HepG2 (cell line): ENCODE measurements around the gene LLGL2. TPM values are rescaled to one million over a fixed set of nuclear protein-coding genes. Genes with fewer than 3 reads are reported as not detected.

Experiments used
- ARNTL ChIP-seq: sonication (generic); formaldehyde crosslinking; IDR thresholded peaks from 2 replicates; pipeline ENCODE4 v1.4.0; 2020; ENCODE audit warnings: mild to moderate bottlenecking, missing genetic modification reagents
- CEBPG ChIP-seq: IDR thresholded peaks from 2 replicates; pipeline ENCODE4 v1.6.1; 2016
- ETV6 ChIP-seq: sonication (generic); formaldehyde crosslinking; conservative IDR thresholded peaks from 2 replicates; pipeline ENCODE4 v1.4.0; 2020; ENCODE audit warnings: missing genetic modification reagents
- FLYWCH1 ChIP-seq: sonication (generic); formaldehyde crosslinking; IDR thresholded peaks from 2 replicates; pipeline ENCODE4 v1.8.1; 2023; ENCODE audit warnings: mild to moderate bottlenecking, missing genetic modification reagents
- HOXA3 ChIP-seq: sonication (generic); formaldehyde crosslinking; IDR thresholded peaks from 2 replicates; pipeline ENCODE4 v1.5.0; 2020; ENCODE audit warnings: missing genetic modification reagents
- KLF16 ChIP-seq, 2 experiments: sonication (generic) in 1 of 2; formaldehyde crosslinking in 1 of 2; IDR thresholded peaks; 2 replicates each; pipeline versions ENCODE4 v1.6.1 to v1.8.0; 2016 to 2023; ENCODE audit warnings: missing genetic modification reagents in 2 of 2, missing compliant biosample characterization in 1 of 2
- MZF1 ChIP-seq: sonication (generic); formaldehyde crosslinking; IDR thresholded peaks from 2 replicates; pipeline ENCODE4 v1.8.1; 2023; ENCODE audit warnings: mild to moderate bottlenecking, missing genetic modification reagents, borderline replicate concordance
- PRPF4 ChIP-seq: fragments of 200-400 bp; formaldehyde crosslinking; IDR thresholded peaks from 2 replicates; pipeline ENCODE4 v1.6.1; 2016; ENCODE audit warnings: low read length, low read depth; ENCODE audit not compliant: poor library complexity, severe bottlenecking
- RAD51 ChIP-seq: fragments of 450-650 bp; IDR thresholded peaks from 2 replicates; pipeline ENCODE4 v1.6.1; 2016; ENCODE audit warnings: borderline replicate concordance
- RELA ChIP-seq: sonication (generic); formaldehyde crosslinking; IDR thresholded peaks from 2 replicates; pipeline ENCODE4 v1.4.0; 2020; ENCODE audit warnings: missing genetic modification reagents
- SOX5 ChIP-seq: IDR thresholded peaks from 2 replicates; pipeline ENCODE4 v1.6.1; 2016; ENCODE audit warnings: borderline replicate concordance
- ZFP90 ChIP-seq: sonication (generic); formaldehyde crosslinking; IDR thresholded peaks from 2 replicates; pipeline ENCODE4 v1.8.0; 2022; ENCODE audit warnings: missing genetic modification reagents, mild to moderate bottlenecking, inconsistent platforms, borderline replicate concordance
- ZNF33B ChIP-seq: sonication (generic); formaldehyde crosslinking; IDR thresholded peaks from 2 replicates; pipeline ENCODE4 v1.5.1; 2020; ENCODE audit warnings: mild to moderate bottlenecking, missing genetic modification reagents
- ZNF383 ChIP-seq: sonication (generic); formaldehyde crosslinking; IDR thresholded peaks from 2 replicates; pipeline ENCODE4 v1.4.0; 2020; ENCODE audit warnings: missing genetic modification reagents, mild to moderate bottlenecking, borderline replicate concordance
- ZNF672 ChIP-seq: sonication (generic); formaldehyde crosslinking; IDR thresholded peaks from 2 replicates; pipeline ENCODE4 v1.8.1; 2022; ENCODE audit warnings: missing genetic modification reagents
- ZNF747 ChIP-seq: sonication (generic); formaldehyde crosslinking; IDR thresholded peaks from 2 replicates; pipeline ENCODE4 v1.8.1; 2023; ENCODE audit warnings: missing genetic modification reagents, mild to moderate bottlenecking, borderline replicate concordance
- ZSCAN25 ChIP-seq: sonication (generic); formaldehyde crosslinking; IDR thresholded peaks from 2 replicates; pipeline ENCODE4 v1.8.0; 2022; ENCODE audit warnings: mild to moderate bottlenecking, missing genetic modification reagents
- polyA plus RNA-seq, 8 experiments: library from polyadenylated mRNA; depleted of rRNA in 3 of 8; stranded (reverse) in 7 of 8; unstranded in 1 of 8; fragments of >200 nt; fragmentation: Illumina TruSeq in 4 of 8; extraction: Trizol in 4 of 8; gene quantifications; 2 replicates each; pipeline versions ENCODE4 v1.2.1 to v1.2.3, GENCODE V29; 2011 to 2016; ENCODE audit warnings: low read depth in 4 of 8, missing spikeins in 1 of 8, mixed read lengths in 1 of 8; ENCODE audit not compliant: insufficient read depth in 1 of 8
- total RNA-seq, 5 experiments: library from RNA; depleted of rRNA; stranded (reverse); fragments of >200 nt; fragmentation: Illumina TruSeq; extraction: Trizol; gene quantifications; 2 replicates each; pipeline ENCODE4 v1.2.3, GENCODE V29; 2016; ENCODE audit warnings: low read depth in 1 of 5
- TF ChIP-seq, protein P1 (sequence below), 2 experiments: sonication (generic) in 1 of 2; formaldehyde crosslinking in 1 of 2; IDR thresholded peaks; 2 replicates each; pipeline versions ENCODE4 v1.4.0 to v1.6.1; 2016 to 2020; ENCODE audit warnings: borderline replicate concordance in 1 of 2, low read depth in 1 of 2, mild to moderate bottlenecking in 1 of 2, missing genetic modification reagents in 1 of 2
- TF ChIP-seq, protein P2 (sequence below): sonication (generic); formaldehyde crosslinking; IDR thresholded peaks from 2 replicates; pipeline ENCODE4 v1.4.0; 2020; ENCODE audit warnings: missing genetic modification reagents, borderline replicate concordance
- TF ChIP-seq, protein P3 (sequence below): sonication (generic); formaldehyde crosslinking; IDR thresholded peaks from 2 replicates; pipeline ENCODE4 v1.5.0; 2020; ENCODE audit warnings: missing genetic modification reagents

The LLGL2 gene
- total and polyA plus RNA-seq, 2 of the 13 experiments (the other 11 are each of a cell fraction or from before 2014, with no cell fraction given): 83.0 to 86.7 TPM

DNA sequence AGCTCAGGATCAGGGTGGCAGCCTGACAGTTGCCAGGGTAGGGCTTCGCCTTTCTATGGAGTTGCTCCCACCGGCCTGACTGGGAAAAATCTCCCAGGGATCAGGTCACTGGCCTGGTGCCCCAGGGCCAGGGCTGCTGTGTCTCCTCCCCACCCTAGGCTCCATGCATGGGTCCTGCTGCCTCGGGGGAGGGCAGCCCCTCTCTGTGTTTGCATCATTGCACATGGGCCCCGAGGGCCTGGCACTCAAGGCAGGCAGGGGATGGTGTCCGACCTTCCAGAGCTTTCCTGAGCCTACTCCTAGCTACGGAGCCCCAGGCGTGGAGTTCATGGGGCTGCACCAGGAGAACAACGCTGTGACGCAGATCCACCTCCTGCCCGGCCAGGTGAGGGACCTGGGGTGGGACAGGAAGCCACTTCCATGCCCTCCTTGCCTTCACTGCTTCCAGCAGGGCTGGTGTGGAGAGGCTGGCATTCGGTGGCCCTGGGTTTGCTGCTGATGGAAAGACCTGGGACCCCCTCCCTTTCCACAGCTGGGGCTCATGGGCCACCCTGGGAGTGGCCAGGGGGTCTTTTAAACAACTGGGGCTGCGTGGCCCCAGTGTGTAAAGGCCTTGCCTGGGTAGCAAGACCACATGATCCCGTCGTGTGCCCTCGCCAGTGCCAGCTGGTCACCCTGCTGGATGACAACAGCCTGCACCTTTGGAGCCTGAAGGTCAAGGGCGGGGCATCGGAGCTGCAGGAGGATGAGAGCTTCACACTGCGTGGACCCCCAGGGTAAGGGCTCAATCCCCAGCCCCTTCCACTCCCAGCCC lies 32.6 kb downstream of the LLGL2 start (continued):
- peak; percentile 74; the same call in 1 of the 2 replicates for TF ChIP-seq ARNTL (CRISPR knock-in tag)
- peak in 1 of 2 experiments; percentile 65; a peak in 1 of 4 replicates for TF ChIP-seq KLF16 (CRISPR knock-in tag; IDR thresholded peaks at IDR 0.05)
- TF ChIP-seq SOX5 (CRISPR knock-in tag): no peak; the same call in 1 of the 2 replicates
- TF ChIP-seq, protein P1, sequence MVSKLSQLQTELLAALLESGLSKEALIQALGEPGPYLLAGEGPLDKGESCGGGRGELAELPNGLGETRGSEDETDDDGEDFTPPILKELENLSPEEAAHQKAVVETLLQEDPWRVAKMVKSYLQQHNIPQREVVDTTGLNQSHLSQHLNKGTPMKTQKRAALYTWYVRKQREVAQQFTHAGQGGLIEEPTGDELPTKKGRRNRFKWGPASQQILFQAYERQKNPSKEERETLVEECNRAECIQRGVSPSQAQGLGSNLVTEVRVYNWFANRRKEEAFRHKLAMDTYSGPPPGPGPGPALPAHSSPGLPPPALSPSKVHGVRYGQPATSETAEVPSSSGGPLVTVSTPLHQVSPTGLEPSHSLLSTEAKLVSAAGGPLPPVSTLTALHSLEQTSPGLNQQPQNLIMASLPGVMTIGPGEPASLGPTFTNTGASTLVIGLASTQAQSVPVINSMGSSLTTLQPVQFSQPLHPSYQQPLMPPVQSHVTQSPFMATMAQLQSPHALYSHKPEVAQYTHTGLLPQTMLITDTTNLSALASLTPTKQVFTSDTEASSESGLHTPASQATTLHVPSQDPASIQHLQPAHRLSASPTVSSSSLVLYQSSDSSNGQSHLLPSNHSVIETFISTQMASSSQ (IDR thresholded peaks at IDR 0.05; ENCODE audit: low read depth): no peak
- TF ChIP-seq, protein P1 (CRISPR knock-in tag; IDR thresholded peaks at IDR 0.05; ENCODE audit: borderline replicate concordance): peak; percentile 89
- TF ChIP-seq, protein P2, sequence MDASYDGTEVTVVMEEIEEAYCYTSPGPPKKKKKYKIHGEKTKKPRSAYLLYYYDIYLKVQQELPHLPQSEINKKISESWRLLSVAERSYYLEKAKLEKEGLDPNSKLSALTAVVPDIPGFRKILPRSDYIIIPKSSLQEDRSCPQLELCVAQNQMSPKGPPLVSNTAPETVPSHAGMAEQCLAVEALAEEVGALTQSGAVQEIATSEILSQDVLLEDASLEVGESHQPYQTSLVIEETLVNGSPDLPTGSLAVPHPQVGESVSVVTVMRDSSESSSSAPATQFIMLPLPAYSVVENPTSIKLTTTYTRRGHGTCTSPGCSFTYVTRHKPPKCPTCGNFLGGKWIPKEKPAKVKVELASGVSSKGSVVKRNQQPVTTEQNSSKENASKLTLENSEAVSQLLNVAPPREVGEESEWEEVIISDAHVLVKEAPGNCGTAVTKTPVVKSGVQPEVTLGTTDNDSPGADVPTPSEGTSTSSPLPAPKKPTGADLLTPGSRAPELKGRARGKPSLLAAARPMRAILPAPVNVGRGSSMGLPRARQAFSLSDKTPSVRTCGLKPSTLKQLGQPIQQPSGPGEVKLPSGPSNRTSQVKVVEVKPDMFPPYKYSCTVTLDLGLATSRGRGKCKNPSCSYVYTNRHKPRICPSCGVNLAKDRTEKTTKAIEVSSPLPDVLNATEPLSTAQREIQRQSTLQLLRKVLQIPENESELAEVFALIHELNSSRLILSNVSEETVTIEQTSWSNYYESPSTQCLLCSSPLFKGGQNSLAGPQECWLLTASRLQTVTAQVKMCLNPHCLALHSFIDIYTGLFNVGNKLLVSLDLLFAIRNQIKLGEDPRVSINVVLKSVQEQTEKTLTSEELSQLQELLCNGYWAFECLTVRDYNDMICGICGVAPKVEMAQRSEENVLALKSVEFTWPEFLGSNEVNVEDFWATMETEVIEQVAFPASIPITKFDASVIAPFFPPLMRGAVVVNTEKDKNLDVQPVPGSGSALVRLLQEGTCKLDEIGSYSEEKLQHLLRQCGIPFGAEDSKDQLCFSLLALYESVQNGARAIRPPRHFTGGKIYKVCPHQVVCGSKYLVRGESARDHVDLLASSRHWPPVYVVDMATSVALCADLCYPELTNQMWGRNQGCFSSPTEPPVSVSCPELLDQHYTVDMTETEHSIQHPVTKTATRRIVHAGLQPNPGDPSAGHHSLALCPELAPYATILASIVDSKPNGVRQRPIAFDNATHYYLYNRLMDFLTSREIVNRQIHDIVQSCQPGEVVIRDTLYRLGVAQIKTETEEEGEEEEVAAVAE (CRISPR knock-in tag): no peak
- no peak for TF ChIP-seq ZNF33B (CRISPR knock-in tag)
- no peak for TF ChIP-seq MZF1
- no peak for TF ChIP-seq PRPF4
- TF ChIP-seq RAD51: no peak
- TF ChIP-seq, protein P3, sequence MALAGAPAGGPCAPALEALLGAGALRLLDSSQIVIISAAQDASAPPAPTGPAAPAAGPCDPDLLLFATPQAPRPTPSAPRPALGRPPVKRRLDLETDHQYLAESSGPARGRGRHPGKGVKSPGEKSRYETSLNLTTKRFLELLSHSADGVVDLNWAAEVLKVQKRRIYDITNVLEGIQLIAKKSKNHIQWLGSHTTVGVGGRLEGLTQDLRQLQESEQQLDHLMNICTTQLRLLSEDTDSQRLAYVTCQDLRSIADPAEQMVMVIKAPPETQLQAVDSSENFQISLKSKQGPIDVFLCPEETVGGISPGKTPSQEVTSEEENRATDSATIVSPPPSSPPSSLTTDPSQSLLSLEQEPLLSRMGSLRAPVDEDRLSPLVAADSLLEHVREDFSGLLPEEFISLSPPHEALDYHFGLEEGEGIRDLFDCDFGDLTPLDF: no peak
- no peak for TF ChIP-seq ZFP90
- no peak for TF ChIP-seq HOXA3 (CRISPR knock-in tag)
- TF ChIP-seq ZNF672 (CRISPR knock-in tag): no peak
- TF ChIP-seq ETV6 (CRISPR knock-in tag): no peak
- TF ChIP-seq RELA (CRISPR knock-in tag): no peak
- TF ChIP-seq ZNF747 (CRISPR knock-in tag): no peak; the same call in 1 of the 2 replicates
- no peak for TF ChIP-seq FLYWCH1 (CRISPR knock-in tag)
- no peak for TF ChIP-seq ZSCAN25 (CRISPR knock-in tag)
- peak; percentile 39; the same call in 1 of the 2 replicates for TF ChIP-seq CEBPG (CRISPR knock-in tag)
- 0 out of 2 replicates have a peak, but pooled peaks have one; percentile 91 for TF ChIP-seq ZNF383 (CRISPR knock-in tag)
